Activated CD8-positive, alpha-beta memory T cell treated with anti-CD3 and anti-CD28 coated beads for 1 hour (primary cell): Measurements from ENCODE around the gene RACGAP1.

Experiments used
- DNase-seq, 2 donors: peaks; one replicate each; pipeline ENCODE4 v3.0.0-alpha.2; 2020; ENCODE audit warnings: low read depth in 1 of 2; ENCODE audit errors: extremely low read depth in 1 of 2

RACGAP1 gene

GRCh38 chr12:49971141-49971540 is 54.2 kb downstream of the RACGAP1 start:
- DNase-seq = no peak

GRCh38 chr12:49970658-49971057 is 54.6 kb downstream of the RACGAP1 start:
- no peak for DNase-seq

- no peak for DNase-seq
Observed at GRCh38 chr12:49969651-49970429, 55.5 kb downstream of the RACGAP1 start.

GRCh38 chr12:49969027-49969426 is 56.3 kb downstream of the RACGAP1 start:
- no peak for DNase-seq

GRCh38 chr12:49968471-49968870 is 56.8 kb downstream of the RACGAP1 start:
- no peak for DNase-seq

- no peak for DNase-seq
Observed at GRCh38 chr12:49967777-49968250, 57.5 kb downstream of the RACGAP1 start.

- DNase-seq = peak; percentile 82 to 89
Observed at GRCh38 chr12:49967042-49967776, 58.1 kb downstream of the RACGAP1 start.

- no peak for DNase-seq
Observed at GRCh38 chr12:49966511-49967041, 58.7 kb downstream of the RACGAP1 start.

- no peak for DNase-seq
Observed at GRCh38 chr12:49965836-49966235, 59.5 kb downstream of the RACGAP1 start.

GRCh38 chr12:49964849-49965624 is 60.3 kb downstream of the RACGAP1 start:
- no peak for DNase-seq

- DNase-seq = no peak
Observed at GRCh38 chr12:49963976-49964815, 61.1 kb downstream of the RACGAP1 start.

- DNase-seq = no peak
Observed at GRCh38 chr12:49962861-49963765, 62.2 kb downstream of the RACGAP1 start.

- no peak for DNase-seq
Observed at GRCh38 chr12:49961993-49962764, 63.1 kb downstream of the RACGAP1 start.

GRCh38 chr12:49961111-49961922 is 64.0 kb downstream of the RACGAP1 start, which contains the start of gene AQP5:
Gene AQP5 (plus strand): TSS chr12:49961872. CDS start chr12:49962018, 146 bp downstream.
- no peak for DNase-seq

- DNase-seq = no peak
Observed at GRCh38 chr12:49960474-49961110, 64.7 kb downstream of the RACGAP1 start.

- no peak for DNase-seq
Observed at GRCh38 chr12:49959685-49960473, 65.4 kb downstream of the RACGAP1 start.
